ENCODE results near the gene COL4A4.

COL4A4 gene

GRCh38 chr2:226978300-226978699 is 185.7 kb downstream of the COL4A4 start:
- DNase-seq, result no peak

GRCh38 chr2:226977775-226978190 is 186.2 kb downstream of the COL4A4 start:
- no peak for DNase-seq

GRCh38 chr2:226973816-226974215 is 190.2 kb downstream of the COL4A4 start:
- DNase-seq, result no peak

- DNase-seq, result no peak
Observed at GRCh38 chr2:226971770-226972169, 192.2 kb downstream of the COL4A4 start.

GRCh38 chr2:226971084-226971483 is 192.9 kb downstream of the COL4A4 start:
- no peak for DNase-seq

- no peak for DNase-seq
Observed at GRCh38 chr2:226970362-226970761, 193.6 kb downstream of the COL4A4 start.

- DNase-seq, result no peak
Observed at GRCh38 chr2:226969417-226970080, 194.5 kb downstream of the COL4A4 start.

- DNase-seq, result no peak
Observed at GRCh38 chr2:226965376-226965775, 198.6 kb downstream of the COL4A4 start.

- DNase-seq, result no peak
Observed at GRCh38 chr2:226963528-226963927, 200.5 kb downstream of the COL4A4 start.

- DNase-seq, result no peak
Observed at GRCh38 chr2:226962176-226962773, 201.7 kb downstream of the COL4A4 start.

- DNase-seq, result no peak
Observed at GRCh38 chr2:226959418-226959817, 204.6 kb downstream of the COL4A4 start.

- DNase-seq, result no peak
Observed at GRCh38 chr2:226956659-226957058, 207.3 kb downstream of the COL4A4 start.

GRCh38 chr2:226953826-226954225 is 210.2 kb downstream of the COL4A4 start:
- no peak for DNase-seq

- no peak for DNase-seq
Observed at GRCh38 chr2:226953206-226953605, 210.8 kb downstream of the COL4A4 start.

Data from NCI-H748 treated with DMSO at 0.1 percent for 48 hours (cell line).